ENCODE data around the gene HTR1B.

- TF ChIP-seq CTCF (IDR thresholded peaks at IDR 0.05; ENCODE audit: insufficient read depth, low read length) (no peak), POLR2AphosphoS5 (IDR thresholded peaks at IDR 0.05; ENCODE audit: low read depth) (no peak)
Observed at GRCh38 chr6:77424761-77425160, 38.5 kb downstream of the HTR1B start.

All from HL-60 (cell line).